ENCODE measurements around the gene PAK2. TPM values are rescaled to one million over a fixed set of nuclear protein-coding genes. Genes with fewer than 3 reads are reported as not detected.
"Not testable (repeated sequence)": the region's sequence is repeated elsewhere in the genome, so short reads cannot be mapped to it uniquely, and the experiment has no call there.

PAK2 gene
- polyA plus RNA-seq, 3 donors, result 84.2 to 90.8 (median 90.5) TPM

- DNase-seq (ENCODE audit: low read depth in 3 of 3, low spot score in 2 of 3), result no peak
These were observed 3.9 kb upstream of the PAK2 start for GRCh38 chr3:196735751-196736150.

GRCh38 chr3:196736670-196737374 is 2.8 kb upstream of the PAK2 start:
- no peak for DNase-seq (ENCODE audit: low read depth in 3 of 3, low spot score in 2 of 3)

DNA sequence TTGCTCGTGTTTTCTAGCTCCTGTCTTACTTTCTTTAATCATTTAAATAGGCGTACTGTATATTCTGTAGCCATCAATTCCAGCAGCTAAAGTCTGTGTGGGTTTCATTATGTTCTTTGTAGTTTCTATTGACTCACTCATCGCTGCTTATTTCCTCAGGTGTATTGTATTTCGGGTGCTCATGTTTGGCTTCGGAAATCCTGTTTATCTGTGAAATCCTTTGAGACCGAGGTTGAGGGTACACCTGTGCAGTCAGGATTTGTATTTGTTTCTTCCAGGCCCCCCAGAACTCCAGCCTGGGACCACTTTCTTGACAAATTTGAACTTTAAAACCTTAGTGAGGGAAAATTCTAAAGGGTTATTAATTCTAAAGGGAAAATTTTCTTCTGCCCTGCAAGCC is 2.0 kb upstream of the PAK2 start:
- DNase-seq (ENCODE audit: low read depth in 3 of 3, low spot score in 2 of 3), result no peak

- DNase-seq (ENCODE audit: low read depth in 3 of 3, low spot score in 2 of 3), result peak; percentile 34 to 56 (median 53)
These were observed 1.0 kb downstream of the PAK2 start for GRCh38 chr3:196740481-196741248.

GRCh38 chr3:196741249-196741889 is 1.7 kb downstream of the PAK2 start:
- DNase-seq (ENCODE audit: low read depth in 3 of 3, low spot score in 2 of 3), result no peak

GRCh38 chr3:196743569-196743968 is 3.9 kb downstream of the PAK2 start:
- not testable (repeated sequence) for DNase-seq (ENCODE audit: low read depth in 3 of 3, low spot score in 2 of 3)

- DNase-seq (ENCODE audit: low read depth in 3 of 3, low spot score in 2 of 3), result no peak
These were observed 9.5 kb downstream of the PAK2 start for GRCh38 chr3:196749125-196749524.

GRCh38 chr3:196753201-196753600 is 13.5 kb downstream of the PAK2 start:
- no peak for DNase-seq (ENCODE audit: low read depth in 3 of 3, low spot score in 2 of 3)

DNA sequence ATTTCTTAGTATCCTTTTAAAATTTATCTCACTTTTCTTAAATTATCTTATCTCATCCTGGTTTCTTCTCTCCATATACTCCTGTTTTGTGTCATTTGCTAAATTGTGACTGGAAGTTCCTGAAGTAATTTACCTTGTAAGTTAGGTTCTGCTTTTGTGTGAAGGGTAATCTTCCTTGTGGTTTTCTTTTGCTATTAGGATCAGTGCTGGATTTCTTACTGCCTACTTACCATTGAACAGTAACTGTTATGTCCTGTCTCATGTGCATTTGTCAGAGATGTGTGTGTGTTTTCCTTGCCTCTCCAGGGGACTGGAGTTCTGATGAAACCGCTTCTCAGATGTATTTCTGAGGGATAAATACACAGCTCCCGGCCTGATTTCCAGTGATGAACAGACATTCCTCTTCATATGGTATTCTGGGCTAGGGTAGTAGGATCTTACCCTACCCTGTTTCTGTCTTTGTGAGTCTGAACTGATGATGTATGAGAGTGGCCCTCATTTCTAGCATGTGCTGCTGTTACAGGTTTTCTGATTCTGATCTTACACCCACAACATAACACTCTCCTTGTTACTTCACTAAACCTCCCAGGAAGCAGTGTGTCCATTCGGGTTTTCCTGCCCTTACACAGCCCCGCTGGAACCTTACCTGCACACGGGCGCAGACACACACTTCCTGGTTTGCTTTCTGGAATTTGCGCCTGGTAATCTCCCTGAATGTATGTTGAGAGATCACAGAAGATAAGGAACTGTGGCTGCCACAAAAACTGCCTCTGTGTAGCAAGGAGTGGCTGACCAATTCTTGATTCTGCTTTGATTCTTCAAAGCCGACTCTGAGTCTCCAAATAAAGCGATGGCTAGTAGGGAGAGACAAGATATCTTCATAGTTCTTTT is 14.7 kb downstream of the PAK2 start:
- DNase-seq (ENCODE audit: low read depth in 3 of 3, low spot score in 2 of 3), result no peak

DNA sequence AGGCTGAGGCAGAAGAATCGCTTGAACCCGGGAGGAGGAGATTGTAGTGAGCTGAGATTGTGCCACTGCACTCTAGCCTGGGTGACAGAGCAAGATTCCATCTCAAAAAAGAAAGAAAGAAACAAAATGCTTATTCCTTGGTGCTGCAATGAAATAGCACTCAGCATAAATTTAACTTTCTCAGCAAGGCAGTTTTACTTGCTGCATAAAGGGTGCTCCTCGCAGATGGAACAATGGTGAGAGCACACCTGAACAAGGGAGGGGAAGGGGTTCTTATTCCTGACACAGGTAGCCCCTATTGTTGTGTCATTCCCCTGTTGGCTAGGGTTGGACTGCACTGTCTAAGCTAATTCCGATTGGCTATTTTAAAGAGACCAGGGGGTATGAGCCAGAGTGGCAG is 17.1 kb downstream of the PAK2 start:
- DNase-seq (ENCODE audit: low read depth in 3 of 3, low spot score in 2 of 3), result no peak

DNA sequence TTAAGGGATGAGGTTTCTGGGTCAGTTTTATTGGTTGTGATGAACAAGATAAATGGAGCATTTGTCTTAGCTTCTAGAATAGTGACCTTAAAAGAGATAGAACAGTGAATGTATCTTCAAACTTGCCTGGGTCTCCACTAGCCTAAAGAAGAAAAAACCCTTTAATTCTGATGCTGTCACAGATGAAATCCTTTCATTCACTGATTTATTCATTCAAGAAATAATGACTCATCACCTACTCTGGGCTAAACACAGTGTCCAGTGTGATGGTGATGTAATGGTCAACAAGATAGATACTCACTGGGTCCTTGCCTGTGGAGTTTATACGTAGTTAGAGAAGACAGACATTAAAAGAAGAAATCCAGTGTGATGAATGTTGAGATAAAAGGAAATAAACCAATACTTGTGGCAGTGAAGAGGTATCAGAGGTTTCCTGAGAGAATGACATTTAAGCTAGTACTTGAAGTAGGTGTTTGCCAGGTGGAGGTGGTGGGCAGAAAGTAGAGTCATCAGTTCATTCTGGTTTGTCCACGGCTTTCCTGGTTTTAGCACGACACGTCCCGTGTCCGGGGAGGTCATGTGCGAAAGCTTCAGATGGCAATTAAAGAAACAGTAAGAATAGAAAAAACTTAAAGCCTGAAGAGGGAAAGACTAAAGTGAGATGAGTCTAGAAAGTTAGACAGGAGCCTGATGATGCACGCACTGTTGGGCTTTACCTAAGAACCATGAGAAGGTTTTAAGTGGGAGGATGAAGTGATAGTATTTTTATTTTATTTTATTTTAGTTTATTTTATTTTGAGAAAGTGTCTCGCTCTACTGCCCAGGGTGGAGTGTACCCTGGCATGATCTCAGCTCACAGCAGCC is 18.5 kb downstream of the PAK2 start:
- no peak for DNase-seq (ENCODE audit: low read depth in 3 of 3, low spot score in 2 of 3)

- no peak for DNase-seq (ENCODE audit: low read depth in 3 of 3, low spot score in 2 of 3)
These were observed 23.5 kb downstream of the PAK2 start for GRCh38 chr3:196763179-196763578.

GRCh38 chr3:196765454-196765853 is 25.8 kb downstream of the PAK2 start:
- no peak for DNase-seq (ENCODE audit: low read depth in 3 of 3, low spot score in 2 of 3)

- DNase-seq (ENCODE audit: low read depth in 3 of 3, low spot score in 2 of 3), result no peak
These were observed 31.4 kb downstream of the PAK2 start for GRCh38 chr3:196771067-196771466.

GRCh38 chr3:196772102-196772501 is 32.4 kb downstream of the PAK2 start:
- no peak for DNase-seq (ENCODE audit: low read depth in 3 of 3, low spot score in 2 of 3)

GRCh38 chr3:196772897-196773296 is 33.2 kb downstream of the PAK2 start:
- no peak for DNase-seq (ENCODE audit: low read depth in 3 of 3, low spot score in 2 of 3)

DNA sequence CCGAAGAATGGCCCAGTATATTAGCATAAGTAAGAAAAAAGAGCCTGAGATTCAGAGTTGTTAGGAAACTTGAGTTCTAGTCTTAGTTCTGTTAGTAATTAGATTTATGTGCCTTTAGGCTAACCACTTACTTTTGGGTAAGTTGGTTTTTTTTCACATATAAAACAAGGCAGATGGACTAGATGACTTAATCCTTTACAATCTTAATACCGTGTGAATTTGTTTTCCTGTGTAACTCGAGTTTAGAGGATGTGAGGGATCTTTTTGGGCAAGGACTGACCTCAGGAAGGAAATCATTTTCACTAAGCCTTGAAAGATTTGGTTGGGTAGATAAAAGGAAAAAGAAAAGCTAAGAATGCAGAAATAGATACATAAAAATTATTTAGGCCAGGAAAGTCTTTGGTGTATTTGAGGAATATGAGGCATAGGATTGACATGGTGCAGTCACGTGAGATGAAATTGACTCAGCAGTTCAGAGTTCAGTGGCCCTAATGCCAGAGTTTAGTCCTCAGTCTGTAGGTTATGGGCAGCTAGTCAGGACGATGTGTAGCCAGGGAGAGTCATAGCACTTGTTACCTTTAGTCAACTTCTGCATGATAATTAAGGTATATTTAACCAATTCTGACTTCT is 34.6 kb downstream of the PAK2 start:
- DNase-seq (ENCODE audit: low read depth in 3 of 3, low spot score in 2 of 3), result no peak

DNA sequence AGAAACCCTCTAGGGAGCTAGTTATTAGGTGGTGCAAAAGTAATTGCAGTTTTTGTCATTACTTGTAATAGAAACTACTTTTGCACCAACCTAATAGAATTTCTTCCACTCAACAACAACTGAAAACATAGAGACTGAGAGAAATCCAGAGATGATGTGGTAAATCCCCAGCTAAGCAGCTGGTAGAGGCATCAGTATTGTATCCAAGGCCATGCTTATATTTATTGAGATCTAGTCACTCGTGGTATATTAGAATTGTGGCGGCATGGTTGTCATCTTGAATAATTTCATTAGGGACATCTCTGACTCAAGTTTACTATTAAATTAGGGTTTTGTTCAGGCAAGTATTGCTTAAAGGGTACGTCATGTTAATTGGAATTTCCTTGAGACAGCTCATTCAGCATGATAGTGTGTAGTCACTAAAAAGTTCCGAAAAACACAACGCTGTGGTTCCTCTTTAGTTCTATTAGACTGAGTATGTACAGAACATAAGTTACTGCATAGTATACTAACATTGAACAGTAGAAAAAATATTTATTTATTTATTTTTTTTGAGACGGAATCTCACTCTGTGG is 35.3 kb downstream of the PAK2 start:
- DNase-seq (ENCODE audit: low read depth in 3 of 3, low spot score in 2 of 3), result no peak

DNA sequence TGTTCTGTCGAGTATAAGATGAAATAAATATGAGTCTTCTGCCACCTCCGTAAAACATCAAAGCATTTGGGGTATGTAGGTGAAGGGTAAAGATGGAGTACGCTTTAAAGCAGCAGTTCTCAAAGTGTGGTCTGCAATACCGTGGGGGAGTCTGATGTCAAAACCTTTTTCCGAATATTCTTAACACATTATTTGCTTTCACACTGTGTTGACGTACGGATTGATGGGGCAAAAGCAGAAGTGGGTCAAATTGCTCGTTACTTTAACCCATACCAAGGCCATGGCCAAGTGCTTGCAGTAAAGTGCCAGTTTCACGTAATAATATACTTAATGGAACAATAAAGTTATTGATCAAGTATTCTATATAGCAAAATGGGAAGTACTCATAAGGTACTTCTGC is 36.3 kb downstream of the PAK2 start:
- no peak for DNase-seq (ENCODE audit: low read depth in 3 of 3, low spot score in 2 of 3)
